ENCODE data around the gene METTL25B.
A peak's percentile ranks its signal among the peaks of the same experiment; 100 is the strongest.

Gene METTL25B

DNA sequence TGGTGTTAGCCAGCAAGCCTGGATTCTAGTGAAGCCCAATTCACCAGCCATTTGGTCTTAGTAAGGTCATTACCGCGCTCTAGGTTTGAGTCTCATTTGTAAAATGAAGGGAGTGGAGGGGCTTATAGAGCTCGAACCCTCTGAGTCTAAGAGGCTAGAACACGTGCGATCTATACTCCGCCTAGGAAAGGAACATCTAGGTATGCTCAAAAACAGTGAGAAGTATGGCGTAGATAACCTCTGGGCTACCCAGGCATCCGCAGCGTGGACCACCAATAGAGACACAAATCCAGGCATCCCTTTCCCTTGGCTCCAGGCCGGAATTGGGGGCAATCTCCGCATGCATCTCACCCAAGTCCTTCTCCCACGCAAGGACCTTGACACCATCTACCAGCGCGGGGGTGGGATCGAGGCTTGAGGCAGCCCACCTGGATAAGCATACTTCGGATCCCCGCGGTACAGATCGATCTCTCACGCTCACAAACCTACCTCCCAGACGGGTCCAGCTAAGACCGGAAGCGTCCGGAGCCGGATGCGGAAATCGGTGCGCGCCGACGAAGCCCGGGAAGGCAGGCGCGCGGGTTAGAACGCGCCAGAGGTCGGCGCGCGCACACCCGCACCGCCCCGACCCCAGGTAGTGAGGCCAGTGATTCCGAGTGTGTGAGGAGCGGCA lies at the start of gene METTL25B:
METTL25B (plus strand) TSS at position 544 of the 673 bp plus-strand sequence. CDS start 636 bp downstream, outside the sequence.
- DNase-seq: peak; percentile 72

- no peak for DNase-seq
These were observed 48.2 kb upstream of the METTL25B start for GRCh38 chr1:156680056-156680455.

- no peak for DNase-seq
These were observed 46.9 kb upstream of the METTL25B start for GRCh38 chr1:156681196-156681960.

GRCh38 chr1:156682166-156682890 lies 45.9 kb upstream of the METTL25B start:
- no peak for DNase-seq

GRCh38 chr1:156684227-156684782 lies 44.0 kb upstream of the METTL25B start:
- no peak for DNase-seq

DNA sequence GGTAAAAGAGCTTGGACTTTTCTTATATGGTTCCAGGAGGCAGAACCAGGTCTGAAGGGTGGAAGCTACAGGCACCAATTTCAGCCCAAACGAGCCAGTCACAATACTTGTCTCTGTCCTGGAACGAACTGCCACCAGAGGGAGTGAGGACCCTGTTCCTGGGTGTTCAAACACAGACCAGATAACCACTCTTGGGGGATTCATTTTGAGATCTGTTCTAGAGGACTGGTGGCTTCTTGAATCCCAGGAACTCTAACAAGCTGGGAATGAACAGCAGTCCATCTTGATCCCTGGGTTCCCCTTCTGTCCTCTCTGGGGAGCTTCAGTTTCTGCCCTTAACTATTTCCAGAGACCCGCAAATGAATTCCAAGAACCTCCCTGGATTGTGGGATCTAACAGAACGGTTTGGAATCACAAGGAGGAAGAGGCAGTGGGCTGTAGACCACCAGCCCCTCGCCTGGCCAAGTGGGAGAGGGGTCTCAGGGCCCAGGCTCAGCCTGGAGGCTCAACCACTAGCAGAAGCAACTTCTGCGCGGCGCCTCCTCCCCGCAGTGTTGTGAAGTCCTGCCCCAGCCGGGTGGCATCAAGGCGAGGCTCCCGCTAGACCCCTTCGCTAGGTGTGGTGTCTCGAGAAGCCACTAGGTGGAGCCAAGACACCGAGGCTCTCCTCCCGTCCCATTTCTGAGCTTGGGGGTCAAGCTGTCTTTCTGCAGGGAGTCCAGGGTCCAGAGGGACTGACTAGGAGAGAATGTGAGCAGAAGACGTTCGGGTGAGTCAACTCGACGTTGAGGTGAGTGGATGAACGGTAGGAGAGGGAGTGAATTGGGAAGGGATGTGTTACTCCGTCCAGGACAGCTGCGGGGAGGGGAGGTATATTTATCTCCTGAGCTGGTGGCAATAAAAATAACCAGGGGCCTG lies 39.0 kb upstream of the METTL25B start:
- peak; percentile 32 for DNase-seq

DNA sequence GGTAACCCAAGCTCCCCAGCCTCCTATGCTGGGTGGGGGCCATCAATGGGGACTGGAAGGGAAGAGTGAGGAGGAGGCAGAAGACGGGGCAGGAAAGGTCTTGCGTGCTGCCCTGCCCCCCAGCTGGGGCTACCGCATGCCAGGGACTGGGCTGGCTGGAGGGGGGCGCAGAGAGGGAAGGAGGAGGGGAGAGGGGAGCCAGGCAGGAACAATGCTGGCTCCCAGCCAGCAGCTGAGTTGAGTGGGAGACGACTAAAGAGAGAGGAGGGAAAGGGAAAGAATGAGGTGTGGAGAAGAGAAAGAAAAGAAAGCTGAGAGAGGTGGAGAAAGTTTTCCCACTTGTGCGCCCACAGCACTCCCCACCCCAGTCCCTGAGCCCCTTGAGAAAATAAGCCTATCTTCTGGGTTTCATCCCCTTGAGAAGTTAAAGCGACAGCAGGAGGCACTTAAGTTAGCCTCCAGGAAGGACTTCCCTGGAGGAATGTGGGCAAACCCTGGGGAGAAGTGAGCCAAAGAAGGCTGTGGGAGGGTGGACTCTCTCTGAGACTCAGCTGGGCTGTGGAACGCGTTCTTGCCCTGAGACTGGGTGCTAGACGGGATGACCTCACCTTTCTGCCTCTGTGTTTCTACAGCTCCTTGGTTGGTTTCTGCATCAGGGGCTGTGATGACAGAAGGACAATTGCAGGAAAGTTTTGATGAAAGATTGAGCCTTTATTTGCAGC lies 38.2 kb upstream of the METTL25B start:
- DNase-seq: no peak

GRCh38 chr1:156690675-156691036 lies 37.6 kb upstream of the METTL25B start:
- no peak for DNase-seq

DNA sequence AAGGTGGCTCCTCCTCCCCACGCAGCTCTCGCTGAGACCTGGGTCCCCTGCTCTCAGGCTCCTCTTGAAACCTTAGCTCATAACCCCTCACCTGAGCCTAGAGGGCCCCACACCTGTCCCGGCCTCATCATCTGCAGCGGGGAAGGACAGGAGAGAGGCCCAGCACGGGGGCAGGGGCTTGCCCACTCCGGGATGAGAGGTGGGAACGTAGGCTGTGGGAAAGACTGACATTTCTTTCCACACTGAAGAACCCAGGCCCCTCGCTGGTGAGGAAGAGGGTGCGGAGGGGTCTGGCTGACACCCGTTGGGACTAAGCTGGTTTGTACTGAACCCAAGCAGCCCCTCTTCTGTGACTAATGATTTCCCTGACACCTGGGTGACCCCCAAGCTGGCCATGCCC lies 37.1 kb upstream of the METTL25B start:
- no peak for DNase-seq

DNA sequence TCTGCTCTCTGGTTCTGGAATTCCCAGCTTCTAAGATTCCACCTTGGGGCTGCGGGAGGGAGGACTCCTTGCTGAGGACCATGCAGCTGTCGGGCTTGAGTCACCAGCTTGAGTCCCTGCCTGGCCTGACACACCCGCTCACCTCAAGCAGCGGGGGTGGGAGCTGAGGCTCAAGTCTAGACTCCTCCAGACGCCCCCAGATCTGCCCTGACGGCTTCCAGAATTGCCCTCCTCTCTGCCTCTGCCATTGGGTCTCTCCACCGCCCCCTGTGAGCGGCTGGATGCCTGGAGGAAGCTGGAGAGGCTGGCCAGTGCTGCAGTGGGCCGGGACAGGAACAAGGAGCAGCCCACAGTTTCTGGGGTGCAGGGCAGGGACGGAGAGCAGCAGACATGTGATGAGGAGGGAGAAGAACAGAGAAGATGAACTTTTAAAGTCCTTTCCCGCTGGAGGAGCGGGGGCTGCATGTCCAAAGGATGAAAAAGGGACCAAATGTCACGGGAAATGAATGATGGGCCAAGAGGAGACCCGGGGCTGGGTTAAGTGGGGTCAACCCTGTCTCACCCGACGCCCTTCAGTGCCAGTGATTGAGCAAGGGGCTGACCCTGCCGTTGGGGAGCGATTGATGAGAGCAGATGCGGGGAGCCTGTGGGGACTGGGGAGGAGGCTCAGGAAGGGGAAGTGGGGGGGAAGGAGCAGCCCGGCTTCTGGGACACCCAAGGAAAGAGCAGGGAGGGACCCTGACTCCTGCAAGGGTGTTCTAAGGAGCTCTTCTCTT lies 36.4 kb upstream of the METTL25B start:
- DNase-seq: no peak

DNA sequence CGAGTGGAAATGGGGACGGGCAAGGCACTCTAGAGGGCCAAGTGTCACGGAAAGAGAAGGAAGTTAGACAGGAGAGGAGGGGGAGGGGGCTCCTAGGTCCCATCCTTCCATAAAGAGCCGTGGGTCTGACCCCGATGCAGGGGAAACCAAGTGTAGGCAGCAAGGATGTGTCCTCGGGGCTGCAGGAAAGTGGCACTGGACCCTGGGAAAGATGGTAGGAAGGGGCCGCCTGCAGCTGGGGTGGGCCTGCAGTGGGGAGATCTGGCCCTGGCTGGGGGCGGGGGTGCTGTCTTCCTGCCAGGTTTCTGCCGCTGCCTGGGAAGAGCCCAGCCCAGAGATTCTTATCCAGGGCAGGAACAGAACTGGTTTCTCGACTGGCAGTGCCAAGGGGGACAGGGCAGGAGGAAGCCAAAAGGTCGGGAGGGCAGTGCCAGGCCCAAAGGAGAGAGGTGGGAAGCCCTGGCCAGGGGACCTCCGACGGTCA lies 35.8 kb upstream of the METTL25B start:
- DNase-seq: no peak

- DNase-seq: peak; percentile 47
These were observed 35.1 kb upstream of the METTL25B start for GRCh38 chr1:156692925-156693847.

GRCh38 chr1:156693848-156694689 lies 34.2 kb upstream of the METTL25B start:
- no peak for DNase-seq

- DNase-seq: no peak
These were observed 33.6 kb upstream of the METTL25B start for GRCh38 chr1:156694690-156694962.

DNA sequence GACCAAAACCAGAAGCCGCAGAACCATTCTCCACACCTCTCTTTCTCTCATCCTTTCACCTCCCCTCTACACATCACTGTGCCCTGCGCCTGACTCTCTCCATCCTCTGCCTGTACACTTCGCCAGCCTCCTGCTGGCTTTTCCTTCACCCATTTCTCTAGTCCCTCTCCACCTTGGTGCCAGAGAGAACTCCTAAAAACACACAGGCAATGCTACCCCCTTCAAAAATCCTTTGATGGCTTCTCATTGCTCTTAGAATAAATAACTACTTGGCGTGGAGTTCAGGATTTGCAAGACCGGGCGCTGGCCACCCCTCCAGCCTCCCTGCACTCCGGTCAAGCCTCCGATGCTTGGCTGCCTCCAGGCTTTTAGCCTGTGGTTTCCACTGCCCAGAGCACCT lies 31.5 kb upstream of the METTL25B start:
- DNase-seq: no peak

GRCh38 chr1:156697481-156697880 lies 30.8 kb upstream of the METTL25B start:
- DNase-seq: no peak

- DNase-seq: no peak
These were observed 29.3 kb upstream of the METTL25B start for GRCh38 chr1:156698995-156699394.

DNA sequence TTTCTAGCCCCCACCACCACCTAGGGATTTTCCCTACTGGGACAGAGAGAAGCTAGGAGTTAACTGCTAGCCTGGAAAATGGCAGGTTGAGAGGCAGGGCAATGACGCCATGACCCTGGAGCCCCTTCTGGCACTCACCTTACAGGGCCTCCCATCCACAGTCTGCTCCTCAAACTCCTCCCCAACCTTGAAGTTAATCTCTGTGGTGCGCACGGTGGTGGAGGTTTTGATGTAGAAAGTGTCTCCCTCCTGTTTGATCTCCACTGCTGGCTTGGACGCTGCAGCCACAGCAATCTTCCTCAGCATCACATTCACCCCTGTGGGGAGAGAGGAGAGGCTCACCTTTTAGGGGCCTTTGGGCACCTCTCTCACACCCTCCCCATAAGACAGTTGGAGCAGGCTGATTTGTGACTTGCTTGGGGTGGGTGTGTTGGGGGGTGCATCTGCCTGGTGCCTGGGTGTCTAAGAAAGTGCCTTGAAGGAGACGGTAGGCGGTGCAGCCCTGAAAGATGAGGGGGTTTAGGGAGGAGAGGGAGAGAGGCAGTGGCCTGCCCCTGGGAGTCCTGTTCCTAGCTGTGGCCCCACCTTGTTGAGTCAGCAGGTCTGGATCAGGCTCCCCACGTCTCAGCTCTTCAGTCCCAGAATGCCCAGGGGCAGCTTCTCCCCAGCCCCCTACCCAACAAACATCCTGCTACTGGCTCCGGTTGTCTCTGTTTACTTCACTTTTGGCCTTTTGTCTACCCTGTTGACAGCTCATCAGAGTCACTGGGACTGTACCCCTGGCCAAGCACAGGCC lies 27.3 kb upstream of the METTL25B start:
- no peak for DNase-seq

All from NCI-H2029 (cell line).